NCI-H82 treated with DMSO at 0.1 percent for 48 hours (cell line): ENCODE measurements around the gene FANCM.

Source experiments
- DNase-seq: peaks from one replicate; lab custom pipeline; 2025; ENCODE audit not compliant: unreplicated experiment; lab: John Stamatoyannopoulos, UW

FANCM gene

GRCh38 chr14:45227566-45227965, 91.8 kb downstream of the FANCM start:
- DNase-seq: no peak

DNA sequence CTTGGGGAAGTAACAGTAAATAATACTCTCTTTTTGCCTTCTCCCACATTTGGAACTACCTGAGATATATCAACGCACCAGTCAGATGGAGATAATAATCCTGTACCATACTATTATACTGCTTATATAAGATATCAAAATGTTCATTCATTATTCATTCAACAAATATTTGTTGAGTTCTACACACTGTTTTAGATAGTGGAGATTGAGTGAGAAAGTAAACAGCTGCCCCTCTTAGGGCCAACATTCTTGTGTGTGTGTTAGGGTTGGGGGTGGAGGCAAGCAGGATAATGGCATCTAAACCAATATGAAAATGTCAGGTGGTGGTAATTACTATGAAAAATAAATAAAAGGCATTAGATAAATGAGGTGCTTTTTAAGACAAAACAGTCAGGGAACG, 103.3 kb downstream of the FANCM start:
- DNase-seq: no peak

DNA sequence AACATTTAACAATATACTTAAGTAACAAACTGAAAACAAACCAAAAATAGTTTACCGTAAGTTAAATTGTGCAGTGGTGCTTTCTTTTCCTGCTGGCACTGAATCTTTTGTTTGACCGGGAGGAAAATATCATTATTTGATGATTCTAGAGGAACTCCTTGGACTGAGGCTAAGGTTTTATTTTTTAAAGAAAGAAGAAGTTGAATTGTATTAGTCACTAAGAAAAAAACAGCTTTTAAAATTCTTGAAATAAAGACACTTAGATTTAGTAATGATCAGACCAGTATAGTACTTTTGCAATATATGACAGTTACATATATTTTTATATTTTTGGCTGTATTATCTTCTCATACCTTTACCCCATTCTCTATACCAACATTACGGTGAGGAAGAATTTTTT, 107.0 kb downstream of the FANCM start:
- DNase-seq: no peak

GRCh38 chr14:45246151-45246550, 110.4 kb downstream of the FANCM start:
- no peak for DNase-seq

GRCh38 chr14:45246691-45247090, 111.0 kb downstream of the FANCM start:
- DNase-seq: no peak

- DNase-seq: no peak
Measured at GRCh38 chr14:45247427-45247826, 111.7 kb downstream of the FANCM start.

DNA sequence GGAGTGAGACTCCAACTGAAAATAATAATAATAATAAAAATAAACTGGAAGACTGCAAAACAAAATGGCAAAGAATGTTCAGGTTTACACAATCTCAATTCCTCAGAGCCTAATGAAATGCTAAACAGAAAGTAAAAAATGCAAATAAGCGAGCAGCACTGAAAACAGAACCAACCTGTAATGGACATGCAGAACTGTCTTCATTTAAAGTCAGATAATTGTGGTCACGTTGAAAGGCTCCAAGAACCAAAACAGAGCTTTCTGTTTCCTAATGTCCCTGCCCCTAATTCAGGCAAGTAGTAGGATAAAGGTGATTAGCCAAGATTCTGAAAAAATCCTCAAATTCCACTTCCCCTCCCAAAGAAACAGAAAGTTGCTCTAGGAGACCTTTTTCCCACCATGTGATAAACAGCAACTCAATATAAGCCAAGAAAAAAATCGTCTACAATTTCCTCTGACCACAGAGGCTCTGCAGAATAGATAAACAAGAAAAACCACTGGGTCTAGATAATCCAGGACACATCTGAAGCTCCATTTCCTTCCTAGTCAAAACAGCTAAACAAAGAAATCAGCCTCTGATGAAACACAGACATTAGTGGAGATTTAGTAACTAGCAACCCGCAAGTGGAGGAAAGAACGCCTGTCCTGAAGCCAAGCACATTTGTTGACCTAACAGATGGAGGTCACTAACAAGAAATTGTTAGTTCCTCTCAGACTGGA, 114.3 kb downstream of the FANCM start:
- no peak for DNase-seq
